RPMI7951 (cell line): Measurements from ENCODE around the gene TBX20. TPM values are rescaled to one million over a fixed set of nuclear protein-coding genes. Genes with fewer than 3 reads are reported as not detected.
"Not testable (repeated sequence)": the region's sequence is repeated elsewhere in the genome, so short reads cannot be mapped to it uniquely, and the experiment has no call there.

Experiments used
- DNase-seq: peaks from one replicate; pipeline ENCODE4 v3.0.0-alpha.2; 2012; ENCODE audit warnings: low read depth
- total RNA-seq: library from RNA; depleted of rRNA; stranded (reverse); fragments of >200 nt; shearing (Covaris generic); gene quantifications from 2 replicates; pipeline ENCODE4 v1.2.3, GENCODE V29; 2014

Gene TBX20
- total RNA-seq, 1 experiment from 2014 or later, result 0.12 TPM

- no peak for DNase-seq
Measured at GRCh38 chr7:35255443-35256255, 1.7 kb upstream of the TBX20 start.

DNA sequence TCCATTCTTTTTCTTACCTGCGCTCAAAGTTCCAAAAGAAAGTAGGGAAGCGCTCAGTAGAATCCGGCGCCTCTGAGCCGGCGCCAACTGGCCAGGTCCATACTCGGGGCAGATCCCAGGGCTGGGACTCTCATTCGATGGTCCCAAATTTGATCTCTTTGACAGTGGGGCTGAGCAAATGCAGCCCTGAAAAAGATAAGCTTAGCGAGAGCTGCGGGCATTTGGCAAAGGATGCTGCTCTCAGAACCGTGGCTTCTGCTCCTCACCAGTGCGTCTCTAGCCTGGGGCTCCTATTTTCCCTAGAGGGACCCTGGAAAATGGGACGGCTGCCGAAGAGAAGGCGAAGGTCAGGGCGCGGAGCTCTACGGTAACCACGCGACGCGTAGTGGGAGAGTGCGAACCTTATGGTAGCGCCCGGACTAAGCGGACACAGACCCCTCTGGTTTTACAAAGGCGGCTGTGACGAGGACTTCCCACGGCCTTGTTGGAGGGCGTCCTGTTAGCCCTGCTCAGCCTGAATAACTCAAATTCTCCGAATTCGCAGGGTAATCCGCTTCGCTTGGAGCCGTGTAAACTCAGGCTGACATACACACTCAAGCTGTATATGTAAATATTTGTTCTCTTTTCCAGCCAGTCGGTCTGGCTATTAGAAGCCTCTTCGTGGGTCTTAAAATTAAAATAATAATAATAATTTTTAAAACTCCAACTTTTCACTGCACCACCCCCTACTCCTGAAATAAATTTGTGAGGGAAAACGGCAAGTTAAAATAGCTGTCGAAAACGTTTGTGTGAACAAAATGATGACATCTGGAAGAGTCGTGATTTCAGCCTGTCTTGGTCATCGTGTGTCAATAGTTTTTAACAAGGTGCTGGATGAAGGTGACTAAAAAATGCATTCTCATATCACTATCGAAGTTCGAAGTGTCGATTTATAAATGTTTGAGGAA is 869 bp upstream of the TBX20 start:
- DNase-seq, result no peak

GRCh38 chr7:35253460-35253709 is 515 bp downstream of the TBX20 start:
- no peak for DNase-seq

DNA sequence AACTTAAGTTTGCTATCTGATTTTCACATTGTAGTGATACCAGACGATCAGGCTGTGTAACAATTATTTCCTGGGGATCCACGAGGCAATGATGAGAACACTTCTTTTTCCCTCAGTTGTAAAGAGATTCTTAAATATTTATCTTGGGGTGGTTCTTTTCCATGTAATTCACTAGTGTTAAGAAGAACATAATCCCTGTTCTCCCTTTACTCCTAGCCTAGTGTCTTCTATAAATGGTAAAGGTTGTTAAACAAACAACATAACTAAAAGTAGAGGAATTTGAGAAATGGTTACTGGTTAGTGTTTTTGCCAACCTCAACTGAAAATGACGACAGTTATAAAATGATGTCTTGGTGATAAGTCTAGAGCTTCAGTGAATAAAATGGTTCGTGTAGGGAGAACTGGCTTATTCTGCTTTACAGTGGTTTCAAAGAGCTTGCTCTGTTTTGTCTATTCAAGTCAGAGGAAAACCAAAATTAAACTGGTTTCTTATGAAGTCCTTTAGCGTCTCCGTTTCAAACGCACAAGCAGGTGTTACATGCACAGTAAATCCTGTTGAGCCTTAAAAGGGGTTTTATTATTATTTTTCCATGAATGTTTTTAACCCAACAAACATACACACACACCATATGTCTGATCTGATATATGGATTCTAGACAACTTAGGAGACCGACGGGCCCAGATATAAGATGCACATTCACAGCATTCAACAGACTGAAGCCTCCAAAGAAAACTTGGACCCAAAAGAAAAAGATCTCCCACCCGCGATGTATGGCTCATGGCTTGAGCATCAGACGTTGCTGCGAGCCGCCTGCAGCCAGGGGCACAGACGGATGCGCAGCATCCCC is 1.1 kb downstream of the TBX20 start:
- no peak for DNase-seq

GRCh38 chr7:35251606-35252310 is 2.1 kb downstream of the TBX20 start:
- DNase-seq, result no peak

DNA sequence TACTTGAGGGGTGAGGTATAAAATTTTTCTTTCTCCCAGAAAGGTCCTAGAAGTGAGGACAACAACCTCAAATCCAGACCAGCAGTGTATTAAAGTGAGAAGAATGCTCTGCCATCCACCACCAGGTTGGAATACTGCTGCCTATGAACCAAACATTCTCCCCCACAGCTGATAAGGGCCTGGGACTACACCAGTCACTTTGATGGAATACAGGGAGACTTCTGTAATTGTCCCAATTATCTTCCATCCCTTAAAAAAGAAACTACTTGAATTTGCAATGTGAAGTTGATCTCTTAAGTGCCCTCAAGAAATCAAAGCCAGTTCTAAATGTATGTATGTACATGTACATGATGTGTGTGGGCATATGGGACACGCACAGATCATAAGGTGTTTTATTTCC is 3.0 kb downstream of the TBX20 start:
- no peak for DNase-seq

GRCh38 chr7:35250452-35250851 is 3.4 kb downstream of the TBX20 start:
- DNase-seq, result no peak

DNA sequence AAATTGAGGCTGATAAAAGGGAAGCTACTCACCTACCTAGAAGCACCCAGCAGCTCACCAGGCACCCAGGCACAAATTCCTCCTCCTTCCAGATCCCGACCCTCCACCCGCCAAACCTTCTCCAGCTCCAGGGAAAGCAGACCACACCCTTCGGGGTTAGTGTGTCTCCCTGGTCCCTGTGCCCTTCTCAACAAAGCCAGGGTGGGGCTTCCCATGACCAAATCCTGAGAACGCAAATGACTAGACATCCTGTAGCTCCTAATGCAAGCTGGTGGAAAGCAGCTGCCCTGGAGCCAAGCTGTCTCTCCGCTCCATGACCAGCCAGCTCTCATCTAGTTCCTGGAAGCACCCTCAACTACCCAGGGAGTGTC is 4.4 kb downstream of the TBX20 start:
- no peak for DNase-seq

- no peak for DNase-seq
Measured at GRCh38 chr7:35248576-35249536, 5.0 kb downstream of the TBX20 start.

DNA sequence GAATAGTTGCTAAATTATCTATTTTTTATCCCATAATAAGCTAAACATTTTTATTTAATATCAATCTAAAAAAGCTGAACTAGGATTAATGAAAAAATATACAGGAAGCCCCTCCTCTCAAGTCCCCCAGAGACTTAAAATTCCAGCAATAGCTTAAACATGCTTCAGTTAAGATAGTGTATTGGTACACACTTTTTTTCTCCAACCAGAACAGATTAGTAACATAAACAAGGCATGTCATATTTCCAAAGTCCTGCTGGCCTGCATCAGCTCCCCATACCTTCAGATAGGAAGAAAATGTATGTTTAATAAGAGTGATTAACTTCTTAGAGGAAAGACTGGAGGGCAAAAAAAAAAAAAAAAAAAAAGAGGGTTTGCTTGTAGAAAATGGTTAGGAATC is 7.1 kb downstream of the TBX20 start:
- no peak for DNase-seq

GRCh38 chr7:35241884-35242283 is 12.0 kb downstream of the TBX20 start:
- peak; percentile 16 for DNase-seq

GRCh38 chr7:35241436-35241835 is 12.5 kb downstream of the TBX20 start:
- DNase-seq, result no peak

- not testable (repeated sequence) for DNase-seq
Measured at GRCh38 chr7:35241008-35241407, 12.9 kb downstream of the TBX20 start.

- DNase-seq, result not testable (repeated sequence)
Measured at GRCh38 chr7:35238456-35238855, 15.4 kb downstream of the TBX20 start.

GRCh38 chr7:35232994-35233393 is 20.9 kb downstream of the TBX20 start:
- DNase-seq, result no peak

DNA sequence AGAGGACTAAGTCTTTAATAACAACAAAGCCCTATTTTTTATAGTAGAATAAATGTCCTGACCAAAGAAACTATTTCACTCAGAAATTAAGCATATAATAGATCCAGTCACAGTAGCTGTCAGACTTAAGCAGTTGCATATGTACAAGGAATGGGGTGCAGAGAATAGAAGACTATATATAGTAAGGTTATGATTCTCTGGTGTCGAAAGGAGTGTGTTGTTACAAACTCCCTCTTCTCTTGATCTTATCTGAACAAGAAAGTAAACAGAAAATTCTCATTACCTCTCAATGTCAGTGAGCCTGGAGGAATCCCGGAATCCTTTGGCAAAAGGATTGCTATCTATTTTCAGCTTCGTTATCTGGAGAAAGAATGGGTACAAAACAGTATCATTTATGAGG is 22.7 kb downstream of the TBX20 start:
- DNase-seq, result not testable (repeated sequence)

- DNase-seq, result not testable (repeated sequence)
Measured at GRCh38 chr7:35229116-35229780, 24.7 kb downstream of the TBX20 start.

- not testable (repeated sequence) for DNase-seq
Measured at GRCh38 chr7:35228496-35229051, 25.3 kb downstream of the TBX20 start.

DNA sequence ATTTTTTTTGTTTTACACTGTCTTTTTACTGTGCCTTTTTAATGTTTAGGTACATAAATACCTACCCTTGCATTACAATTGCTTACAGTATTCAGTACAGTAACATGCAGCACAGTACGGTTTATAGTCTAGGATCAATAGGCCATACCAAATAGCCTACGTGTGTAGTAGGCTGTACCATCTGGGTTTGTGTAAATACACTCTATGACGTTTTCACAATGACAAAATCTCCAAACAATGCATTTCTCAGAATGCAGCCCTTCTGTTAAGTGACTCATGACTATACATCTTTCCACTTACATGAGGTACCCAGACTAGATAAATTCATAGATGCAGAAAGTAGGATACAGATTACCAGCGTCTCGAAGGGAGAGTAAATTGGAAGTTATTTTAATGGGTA is 26.5 kb downstream of the TBX20 start:
- not testable (repeated sequence) for DNase-seq
